GM15510 (cell line): Measurements from ENCODE around the gene TESPA1.

ENCODE experiments used
- POLR2A ChIP-seq: IDR thresholded peaks from 3 replicates; pipeline ENCODE4 v1.6.1; 2011; ENCODE audit warnings: borderline replicate concordance; ENCODE audit not compliant: insufficient read length; ENCODE audit errors: extremely low read depth

Gene TESPA1, protein sequence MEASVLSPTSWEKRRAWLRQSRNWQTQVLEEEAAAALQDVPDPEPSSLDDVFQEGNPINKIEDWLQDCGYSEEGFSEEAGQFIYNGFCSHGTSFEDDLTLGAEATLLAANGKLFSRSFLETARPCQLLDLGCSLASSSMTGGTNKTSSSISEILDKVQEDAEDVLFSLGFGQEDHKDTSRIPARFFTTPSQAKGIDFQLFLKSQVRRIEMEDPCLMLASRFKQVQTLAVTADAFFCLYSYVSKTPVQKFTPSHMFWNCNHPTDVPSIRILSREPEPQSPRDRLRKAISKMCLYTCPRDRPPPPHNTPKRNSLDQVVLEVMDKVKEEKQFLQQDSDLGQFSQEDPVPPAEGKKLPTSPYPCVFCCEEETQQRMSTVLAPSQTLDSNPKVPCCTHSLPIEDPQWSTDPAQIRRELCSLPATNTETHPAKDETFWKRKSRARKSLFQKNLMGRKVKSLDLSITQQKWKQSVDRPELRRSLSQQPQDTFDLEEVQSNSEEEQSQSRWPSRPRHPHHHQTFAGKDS

DNA sequence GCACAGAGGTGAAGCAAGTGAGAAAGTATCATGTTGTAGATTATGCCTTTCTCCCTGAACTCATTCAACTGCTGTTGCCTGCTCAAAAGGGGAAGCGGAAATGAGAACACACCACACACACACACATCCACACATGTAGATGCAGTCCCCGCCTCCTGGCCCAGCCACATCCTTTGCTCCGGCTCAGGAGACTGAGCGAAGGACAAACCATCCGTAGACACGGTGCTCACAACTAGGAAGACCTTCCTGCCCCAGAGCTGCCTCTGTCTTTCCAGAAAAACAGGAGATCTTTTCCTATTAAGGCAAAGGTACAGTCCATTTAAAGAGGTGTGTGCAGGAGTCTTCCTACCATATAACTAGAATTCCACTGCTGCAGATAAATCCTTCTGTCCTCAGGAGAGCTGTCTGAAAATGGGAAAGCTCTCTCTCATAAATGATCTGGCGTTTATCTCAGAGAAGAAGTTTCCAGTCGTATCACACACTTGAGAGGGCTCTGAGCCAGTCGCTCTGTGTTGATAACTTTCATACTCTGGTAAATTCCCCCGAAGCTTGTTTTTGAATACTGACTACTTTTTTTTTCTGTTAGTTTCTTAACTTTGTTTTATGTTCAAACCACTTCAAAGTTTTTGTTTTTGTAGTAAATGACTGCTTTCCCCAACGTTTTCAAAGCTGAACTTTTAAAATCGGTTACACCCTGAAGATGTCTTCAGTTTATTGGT, at the start of gene TESPA1:
TSS of gene TESPA1 (minus strand) at position 105 of the 719 bp plus-strand sequence. CDS start 10,200 bp downstream, outside the sequence.
- TF ChIP-seq POLR2A: peak; percentile 77

DNA sequence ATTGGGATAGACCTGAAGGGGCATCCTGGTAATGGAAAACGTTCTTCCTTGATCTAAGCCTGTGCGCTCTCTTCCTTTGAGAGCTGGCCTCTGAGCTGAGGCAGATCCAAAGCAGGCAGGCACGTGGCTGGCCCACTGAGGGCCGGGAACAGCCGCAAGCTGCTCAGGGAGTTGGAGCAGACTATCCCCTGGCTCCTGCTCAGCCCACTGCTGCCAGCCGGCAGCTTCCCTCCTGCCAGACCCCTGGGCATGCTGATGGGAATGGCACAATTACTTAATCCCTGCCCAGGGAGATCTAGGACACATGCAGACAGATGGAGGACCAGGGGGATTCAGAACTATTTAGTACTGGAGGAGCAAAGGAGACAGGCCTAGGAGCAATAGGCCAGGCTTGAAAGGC, 49.7 kb upstream of the TESPA1 start:
- no peak for TF ChIP-seq POLR2A

DNA sequence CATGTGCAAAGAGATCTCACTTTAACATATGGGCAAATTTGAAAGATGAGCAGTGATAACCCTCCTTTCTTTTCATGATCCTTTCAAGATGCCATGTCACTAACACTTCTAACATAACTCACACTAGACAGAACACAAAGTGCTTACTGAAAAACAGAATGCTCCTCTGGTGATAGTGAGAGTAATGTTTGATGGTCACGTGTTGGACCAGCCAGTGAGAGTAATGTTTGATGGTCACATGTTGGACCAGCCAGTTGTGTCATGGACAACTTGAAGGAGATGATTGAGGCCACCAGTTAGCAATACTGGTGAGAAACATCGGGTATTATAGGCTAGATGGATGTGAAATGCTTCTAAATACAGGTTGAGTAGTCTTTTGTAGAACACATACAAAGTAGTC, 40.9 kb upstream of the TESPA1 start:
- TF ChIP-seq POLR2A: no peak

DNA sequence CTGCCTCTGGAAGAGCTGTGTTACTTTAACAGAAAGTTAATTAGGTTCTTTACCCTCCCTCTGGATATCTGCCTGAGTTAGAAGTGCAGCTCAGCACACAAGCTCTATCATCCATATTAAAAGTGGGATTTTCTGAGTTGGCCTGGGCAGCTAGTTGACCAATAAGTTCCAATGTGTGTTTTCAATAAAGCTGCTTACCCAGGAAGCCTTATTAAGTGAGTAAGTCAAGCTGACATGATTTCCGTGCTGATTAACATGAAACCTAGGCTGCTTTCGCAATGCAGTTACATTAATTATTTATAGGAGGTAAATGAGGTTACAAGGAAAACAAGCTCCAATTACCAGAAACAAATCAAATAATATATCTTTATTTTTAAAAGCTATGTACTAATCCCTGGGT, 40.0 kb upstream of the TESPA1 start:
- TF ChIP-seq POLR2A: no peak

DNA sequence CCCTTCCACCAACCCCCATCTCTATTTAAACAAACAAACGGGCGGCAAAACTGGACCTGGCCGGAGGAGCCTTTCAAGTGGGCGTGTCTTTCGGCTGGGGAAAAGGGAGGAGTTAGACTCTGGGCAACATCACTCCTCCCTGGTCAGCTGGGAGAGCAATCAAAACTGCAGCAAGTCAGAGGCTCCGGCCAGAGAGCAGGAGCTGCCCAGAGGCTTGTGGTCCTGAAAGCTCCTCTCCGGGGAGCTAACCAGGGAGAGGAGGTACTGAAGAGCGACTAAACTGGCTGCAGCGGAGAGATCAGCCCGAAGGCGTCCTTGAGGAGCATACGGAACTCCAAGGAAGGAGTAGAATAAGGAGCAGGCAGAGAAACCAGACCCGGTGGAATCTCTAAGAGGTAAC, 35.2 kb upstream of the TESPA1 start, which contains the start of gene NEUROD4:
TSS of gene NEUROD4 (plus strand) at position 191 of the 400 bp plus-strand sequence. CDS start 6,466 bp downstream, outside the sequence.
- no peak for TF ChIP-seq POLR2A

DNA sequence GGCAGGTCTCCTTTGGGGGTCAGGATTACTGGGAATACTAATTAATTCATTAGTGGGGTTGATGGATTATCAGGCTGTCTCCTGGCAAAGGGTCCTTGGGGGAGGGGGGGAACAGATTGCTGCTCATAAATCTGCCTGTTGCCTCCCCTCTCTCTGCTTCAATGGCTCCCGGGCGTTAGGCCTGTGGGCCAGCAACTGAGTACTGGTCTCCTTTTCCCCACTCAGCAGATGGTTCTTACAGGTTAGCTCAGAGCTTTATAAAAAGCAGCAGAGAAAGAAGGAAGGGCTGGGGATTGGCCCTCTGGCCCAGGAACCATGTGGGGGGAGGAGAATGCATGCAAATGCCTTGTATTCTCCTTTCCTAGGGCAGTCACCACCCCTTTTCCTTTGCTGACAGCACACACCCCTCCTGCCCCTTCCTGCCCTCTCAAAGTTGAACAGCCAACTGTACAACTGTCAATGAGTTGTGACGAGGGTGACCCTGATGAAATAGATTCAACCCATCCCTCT, 32.9 kb upstream of the TESPA1 start:
- no peak for TF ChIP-seq POLR2A

DNA sequence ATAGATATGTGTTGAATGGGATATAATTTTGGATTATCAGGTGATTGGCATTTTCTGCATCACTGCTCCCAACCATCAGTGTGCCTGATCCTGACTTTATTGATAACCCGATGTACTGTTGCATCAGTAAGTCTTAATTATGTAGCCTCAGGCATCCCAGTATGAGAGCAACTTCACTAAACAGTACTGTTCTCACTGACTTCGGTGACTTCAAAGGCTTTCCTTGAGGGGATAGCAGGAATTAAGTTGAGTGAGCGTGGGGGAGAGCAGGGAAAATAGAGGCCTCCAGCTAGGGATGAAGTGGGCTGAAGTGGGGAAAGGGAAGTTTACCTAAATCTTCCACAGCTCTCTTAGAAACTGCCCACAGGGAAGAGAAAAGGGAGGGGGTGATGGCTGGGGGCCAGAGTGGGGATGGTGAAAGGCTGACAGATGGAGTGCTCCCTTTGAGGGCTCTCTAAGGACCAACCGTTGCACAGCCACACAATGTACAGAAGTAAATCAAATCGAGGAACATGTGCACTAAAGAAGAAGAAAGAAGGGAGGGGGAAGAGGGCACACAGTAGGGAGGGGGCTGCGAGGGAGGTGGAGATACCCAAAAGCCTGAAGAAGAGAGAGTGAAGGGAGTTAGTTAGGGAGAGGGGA, 24.5 kb upstream of the TESPA1 start:
- TF ChIP-seq POLR2A: no peak

DNA sequence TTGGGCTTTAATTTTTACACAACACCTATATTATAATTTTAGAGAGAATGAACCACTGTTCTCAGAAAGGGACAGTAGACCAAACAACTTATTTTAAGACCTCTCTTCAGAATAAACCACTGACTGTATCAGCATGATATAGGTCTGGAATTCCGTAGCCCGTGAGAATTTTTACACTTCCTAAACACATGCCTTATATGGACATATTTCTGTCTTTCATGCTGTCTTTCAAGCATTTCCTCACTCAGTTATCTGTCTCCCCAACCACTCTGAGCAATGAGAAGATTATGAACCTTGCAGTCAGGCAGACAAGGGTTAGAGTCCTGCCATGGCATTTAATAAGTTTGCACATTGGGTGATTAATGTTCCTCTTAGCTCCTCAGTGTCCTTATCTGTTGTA, 17.8 kb upstream of the TESPA1 start:
- TF ChIP-seq POLR2A: no peak

DNA sequence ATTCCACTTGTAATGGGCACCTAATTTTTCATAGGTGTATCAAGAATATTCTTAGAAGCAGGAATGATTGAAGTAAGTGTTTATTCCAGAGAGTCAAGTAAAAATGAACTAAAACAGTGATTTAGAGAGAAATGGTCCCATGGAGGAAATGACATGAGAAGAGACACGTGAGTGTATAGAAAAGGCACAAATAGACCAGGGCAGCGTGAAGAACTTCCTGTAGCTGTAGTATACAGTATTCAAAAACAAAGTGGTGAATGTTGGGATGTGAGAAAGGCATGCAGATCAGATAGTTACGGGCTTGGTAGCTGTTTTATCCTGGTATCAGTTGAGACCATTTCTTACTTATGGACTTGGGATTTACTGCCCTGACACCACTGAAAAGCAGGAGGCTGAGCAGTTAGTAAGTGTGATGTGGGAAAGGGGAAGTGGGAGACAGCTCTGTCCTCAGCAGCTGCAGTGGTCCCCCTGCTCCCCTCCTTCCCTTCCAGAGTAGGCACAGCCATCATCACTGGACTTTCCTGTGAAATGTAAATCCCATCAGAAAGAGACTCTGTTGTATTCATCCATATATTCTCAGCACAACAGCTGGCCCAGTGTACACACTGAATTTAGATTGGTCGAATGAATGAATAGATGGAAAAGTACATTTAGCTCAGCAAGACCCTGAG, 16.8 kb upstream of the TESPA1 start:
- no peak for TF ChIP-seq POLR2A

DNA sequence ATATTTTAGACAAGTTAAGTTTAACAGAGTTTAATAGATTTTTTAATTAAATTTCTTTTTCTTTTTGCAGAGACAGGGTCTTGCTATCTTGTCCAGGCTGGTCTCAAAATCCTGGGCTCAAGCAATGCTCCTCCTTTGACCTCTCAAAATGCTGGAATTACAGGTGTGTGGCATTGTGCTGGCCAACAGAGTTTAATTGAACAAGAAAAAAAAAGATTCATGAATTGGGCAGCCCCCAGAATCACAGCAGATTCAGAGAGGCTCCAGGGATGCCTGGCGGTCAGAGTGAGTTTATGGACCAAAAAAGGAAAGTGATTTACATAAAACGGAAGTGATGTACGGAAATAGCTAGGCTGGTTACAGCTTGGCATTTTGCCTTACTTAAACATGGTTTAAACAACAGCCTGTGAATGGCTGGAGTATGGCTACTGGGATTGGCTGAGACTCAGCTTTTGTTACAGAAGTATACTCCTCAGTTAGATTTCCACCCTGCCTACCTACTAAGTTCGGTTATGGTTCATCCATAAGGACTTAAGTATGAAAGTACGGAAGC, 14.5 kb upstream of the TESPA1 start:
- TF ChIP-seq POLR2A: no peak

DNA sequence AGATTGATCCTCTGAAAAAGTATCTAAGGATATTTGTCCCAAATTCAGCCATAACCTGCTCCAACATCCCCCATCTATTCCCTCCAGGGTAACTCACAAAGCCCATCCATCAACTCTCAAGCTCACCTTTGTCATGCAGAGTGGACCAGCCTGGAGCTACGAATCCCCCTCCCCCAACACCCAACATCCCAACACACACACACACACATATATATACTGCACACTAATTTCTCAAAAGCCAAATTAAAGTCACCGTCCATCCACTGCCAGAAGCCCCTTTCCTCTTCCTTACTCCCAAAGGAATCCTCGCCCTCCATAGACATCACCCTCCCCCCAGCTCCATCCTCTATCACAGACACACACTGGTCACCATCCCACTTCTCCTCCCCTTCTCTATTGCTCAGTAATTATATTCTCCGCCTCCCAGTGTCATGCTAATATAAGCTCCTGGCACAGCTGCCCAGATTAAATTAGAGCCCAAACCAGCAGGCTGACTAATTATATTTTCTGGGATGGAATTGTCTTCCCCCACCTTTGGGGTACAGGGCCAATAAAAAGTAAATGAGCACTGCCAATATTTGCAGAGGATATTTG, 13.5 kb upstream of the TESPA1 start:
- no peak for TF ChIP-seq POLR2A

DNA sequence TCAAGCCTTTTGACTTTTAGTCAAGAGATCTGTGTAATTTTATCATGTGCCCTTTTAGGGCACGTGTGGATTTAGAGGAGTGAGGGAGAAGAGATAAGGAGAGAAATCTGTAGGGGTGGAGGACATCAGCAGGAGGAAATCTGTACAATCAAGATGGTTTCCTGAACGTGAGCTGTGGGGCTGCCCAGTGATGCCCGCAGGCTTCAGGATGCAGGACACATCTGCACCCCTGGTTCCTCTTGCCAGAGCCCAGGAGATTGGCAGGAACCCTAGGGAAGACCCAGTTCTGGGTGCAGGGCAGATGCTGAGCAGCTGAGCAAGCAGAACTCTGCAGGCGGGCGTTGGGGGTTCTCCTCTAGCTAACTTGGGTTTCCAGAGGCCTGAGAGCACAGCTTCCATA, 11.6 kb upstream of the TESPA1 start:
- no peak for TF ChIP-seq POLR2A

DNA sequence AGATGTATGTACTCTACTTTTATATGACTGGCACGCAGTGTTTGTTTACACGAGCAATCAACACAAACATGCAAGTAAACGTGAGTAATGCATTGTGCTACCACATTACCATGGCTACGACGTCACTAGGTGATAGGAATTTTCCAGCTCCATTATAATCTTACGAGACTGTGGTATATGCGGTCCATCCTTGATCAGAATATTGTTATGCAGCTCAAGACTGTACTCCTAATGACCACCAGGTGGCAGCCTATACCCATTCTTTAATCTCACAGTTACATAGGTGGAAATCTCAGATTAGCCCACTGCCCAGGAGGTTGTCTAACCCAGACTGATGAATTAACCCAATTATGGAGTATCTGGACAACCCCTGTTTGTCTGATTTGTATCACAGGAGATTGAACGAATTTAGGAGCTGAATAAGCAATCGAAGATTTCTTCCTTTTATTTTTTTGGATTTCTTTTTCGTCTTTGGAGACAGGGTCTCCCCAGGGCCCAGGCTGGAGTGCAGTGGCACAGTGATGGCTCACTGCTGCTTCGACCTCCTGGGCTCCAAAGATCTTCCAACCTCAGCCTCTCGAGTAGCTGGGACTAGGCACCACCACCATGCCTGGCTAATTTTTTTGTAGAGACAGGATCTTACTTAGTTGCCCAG, 8.7 kb upstream of the TESPA1 start:
- TF ChIP-seq POLR2A: no peak
